HG02759 (cell line): ENCODE measurements around the gene PRSS3.
"Not testable (repeated sequence)": the region's sequence is repeated elsewhere in the genome, so short reads cannot be mapped to it uniquely, and the experiment has no call there.

Experiments used
- ATAC-seq: cut with Tn5 transposase; IDR thresholded peaks from one replicate; pipeline ENCODE4 v1.9.1; 2021; ENCODE audit warnings: mild to moderate bottlenecking, moderate library complexity; ENCODE audit not compliant: unreplicated experiment

PRSS3 gene

DNA sequence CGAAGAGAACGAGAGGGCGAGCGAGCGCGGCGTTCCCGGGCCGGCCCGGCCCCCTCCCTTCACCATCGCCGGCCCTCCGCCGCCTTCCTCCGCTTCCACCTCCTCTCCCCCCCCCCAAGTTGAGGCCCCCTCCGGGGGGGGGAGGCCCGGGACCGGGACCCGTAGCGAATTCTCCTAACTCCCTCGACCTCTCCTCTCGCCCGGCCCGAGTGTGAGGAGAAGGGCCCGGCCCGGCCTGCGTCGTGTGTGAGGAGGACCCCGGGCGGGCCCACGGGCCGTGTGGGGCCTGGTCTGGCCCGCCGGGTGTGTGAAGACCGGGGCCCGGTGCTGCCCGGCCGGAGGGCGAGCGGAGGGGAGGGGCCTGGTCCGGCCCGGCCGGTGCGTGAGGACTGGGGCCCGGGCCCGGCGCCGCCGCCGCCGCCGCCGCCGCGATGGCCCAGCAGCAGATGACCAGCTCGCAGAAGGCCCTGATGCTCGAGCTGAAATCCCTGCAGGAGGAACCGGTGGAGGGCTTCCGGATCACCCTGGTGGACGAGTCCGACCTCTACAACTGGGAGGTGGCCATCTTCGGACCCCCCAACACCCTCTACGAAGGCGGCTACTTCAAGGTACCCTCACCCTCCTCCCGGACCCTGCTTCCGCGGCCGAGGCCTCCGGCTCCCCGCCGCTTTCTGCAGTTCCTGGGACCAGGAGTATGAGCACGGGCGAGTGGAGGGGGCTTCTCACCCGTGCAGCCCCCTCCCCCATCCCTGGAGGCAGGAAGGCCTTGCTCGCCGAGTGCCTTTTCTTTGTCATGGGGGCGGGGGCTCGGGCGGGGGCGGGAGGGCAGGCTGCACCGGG is 22.2 kb downstream of the PRSS3 start:
- peak; percentile 28 for ATAC-seq

DNA sequence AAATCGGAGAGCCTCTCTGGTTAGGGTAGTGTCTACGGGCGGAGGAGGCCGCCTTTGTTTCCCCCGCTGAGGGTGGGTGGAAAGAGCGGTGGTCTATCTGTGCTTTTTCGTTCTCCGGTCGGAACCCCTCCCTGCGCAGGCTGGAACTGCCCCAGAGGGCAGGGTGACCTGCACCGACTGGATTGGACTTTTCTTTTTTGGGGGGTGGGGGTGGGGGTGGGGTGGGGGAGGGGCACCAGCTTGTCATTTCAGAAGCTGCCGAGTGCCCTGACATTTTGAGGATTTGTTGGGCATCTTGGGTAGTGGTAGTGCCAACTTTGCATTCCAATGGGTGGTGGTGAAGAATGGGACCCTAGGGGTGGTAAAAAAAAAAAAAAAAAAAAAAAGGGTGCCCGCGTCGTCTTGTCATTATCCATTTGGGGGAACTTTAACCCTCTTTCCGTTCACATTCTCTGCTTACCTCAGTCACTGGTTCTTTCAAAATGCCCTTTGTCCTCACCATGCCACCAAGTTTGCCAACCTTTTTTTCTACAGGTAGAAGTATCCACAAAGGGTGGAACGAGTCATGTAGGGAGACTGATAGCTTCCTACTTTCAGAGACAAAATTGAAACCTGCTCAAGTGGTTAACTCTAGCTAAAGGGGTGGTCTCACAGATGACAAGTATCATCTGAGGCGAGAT is 22.9 kb downstream of the PRSS3 start:
- ATAC-seq, result no peak

DNA sequence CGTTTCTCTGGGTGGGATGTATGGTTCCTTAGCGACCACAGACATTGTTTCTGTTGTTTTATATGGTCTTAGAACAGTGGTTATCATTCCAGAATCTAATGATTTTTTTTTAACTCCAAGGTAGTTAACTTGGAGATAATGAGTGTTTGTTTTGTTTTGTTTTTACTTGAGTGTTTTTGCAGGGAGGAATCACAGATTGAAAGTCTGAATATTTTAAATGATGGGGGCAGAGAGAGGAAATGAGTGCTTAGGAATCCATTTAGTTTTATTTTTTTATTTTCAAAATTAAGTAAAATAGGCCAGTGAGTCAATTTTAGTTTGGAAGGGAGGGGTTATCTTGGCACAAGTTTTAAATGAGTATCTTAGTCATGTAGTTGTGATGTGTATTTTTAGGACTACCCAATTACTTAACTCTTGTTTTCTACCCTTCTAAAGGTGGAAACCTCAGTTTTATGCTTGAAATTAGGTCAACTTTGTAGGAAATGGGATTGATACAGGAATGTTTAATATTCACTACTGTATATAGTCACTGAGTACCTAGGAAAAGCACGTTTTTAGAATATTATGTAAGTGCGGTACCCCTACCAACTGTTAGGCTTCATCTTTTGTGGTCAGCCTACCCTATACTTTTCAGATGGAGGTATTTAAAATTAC is 23.6 kb downstream of the PRSS3 start:
- ATAC-seq, result no peak

DNA sequence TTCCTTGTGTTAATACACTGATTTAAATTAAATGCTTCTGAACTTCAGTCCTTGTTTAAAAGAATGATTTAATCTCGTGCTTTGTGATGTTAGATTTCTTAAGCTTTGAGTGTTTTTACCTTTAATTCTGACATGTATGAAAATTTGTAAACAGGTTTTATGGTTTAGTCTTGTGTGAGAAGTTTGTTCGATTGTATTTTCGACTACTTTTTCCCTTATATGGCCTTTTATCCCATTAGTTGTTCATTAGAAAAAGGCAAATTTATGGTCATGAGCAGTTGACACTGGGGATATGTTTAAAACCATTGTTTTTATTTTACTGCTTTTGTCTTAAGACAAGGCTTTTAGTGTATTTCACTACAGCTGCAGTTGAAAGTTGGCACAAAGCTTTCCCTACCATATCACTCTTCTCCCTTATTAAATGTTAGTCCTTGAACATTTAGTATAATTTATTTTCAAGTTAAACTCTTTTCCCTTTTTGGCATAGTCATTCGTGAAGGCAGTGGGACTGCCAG is 24.9 kb downstream of the PRSS3 start:
- ATAC-seq, result no peak

DNA sequence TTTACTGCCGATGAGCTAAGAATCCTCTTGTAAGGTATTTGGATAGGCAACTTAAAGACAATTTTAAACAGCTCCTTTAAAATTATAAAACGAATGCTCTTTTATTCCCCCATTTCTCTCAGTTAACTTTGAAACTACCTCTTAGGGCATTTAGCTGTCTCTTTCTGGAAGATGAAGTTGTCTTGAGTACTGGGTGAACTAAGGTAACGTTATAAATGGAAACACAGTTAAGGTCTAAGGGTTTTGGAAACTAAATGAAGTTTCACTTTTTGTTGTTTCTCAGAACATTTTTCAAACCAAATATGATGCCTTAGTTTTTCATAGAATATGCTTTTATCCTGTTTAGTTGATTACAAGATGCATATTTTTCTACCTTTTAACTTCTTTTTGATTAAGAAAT is 28.4 kb downstream of the PRSS3 start:
- ATAC-seq, result no peak

DNA sequence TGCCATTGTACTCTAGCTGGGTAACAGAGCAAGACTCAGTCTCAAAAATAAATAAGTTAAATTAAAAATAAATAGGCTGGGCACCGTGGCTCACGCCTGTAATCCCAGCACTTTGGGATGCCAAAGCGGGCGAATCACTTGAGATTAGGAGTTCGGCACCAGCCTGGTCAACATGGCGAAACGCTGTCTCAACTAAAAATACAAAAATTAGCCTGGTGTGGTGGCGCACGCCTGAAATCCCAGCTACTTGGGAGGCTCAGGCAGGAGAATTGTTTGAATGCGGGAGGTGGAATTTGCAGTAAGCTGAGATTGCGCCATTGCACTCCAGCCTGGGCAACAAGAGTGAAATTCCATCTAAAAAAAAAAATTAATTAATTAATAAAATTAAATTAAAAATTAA is 31.9 kb downstream of the PRSS3 start:
- not testable (repeated sequence) for ATAC-seq

DNA sequence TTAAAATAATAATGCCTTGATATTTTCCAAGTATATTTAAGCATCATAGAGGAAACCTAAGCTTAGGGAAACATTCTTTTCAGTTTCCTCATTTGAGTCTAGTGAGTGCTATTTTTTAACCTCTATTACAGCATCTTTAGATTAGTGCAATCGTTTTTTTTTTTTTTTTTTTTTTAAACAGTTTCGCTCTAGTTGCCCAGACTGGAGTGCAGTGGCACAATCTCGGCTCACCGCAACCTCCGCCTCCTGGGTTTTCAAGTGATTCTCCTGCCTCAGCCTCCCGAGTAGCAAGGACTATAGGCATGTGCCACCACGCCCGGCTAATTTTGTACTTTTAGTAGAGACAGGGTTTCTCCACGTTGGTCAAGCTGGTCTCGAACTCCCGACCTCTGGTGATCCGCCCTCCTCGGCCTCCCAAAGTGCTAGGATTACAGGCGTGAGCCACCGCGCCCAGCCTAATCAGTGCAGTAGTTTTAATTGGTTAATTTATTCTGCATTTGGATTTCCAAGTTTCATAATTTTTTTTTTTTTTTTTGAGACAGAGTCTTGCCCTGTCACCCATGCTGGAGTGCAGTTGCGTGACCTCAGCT is 34.4 kb downstream of the PRSS3 start:
- ATAC-seq, result not testable (repeated sequence)

DNA sequence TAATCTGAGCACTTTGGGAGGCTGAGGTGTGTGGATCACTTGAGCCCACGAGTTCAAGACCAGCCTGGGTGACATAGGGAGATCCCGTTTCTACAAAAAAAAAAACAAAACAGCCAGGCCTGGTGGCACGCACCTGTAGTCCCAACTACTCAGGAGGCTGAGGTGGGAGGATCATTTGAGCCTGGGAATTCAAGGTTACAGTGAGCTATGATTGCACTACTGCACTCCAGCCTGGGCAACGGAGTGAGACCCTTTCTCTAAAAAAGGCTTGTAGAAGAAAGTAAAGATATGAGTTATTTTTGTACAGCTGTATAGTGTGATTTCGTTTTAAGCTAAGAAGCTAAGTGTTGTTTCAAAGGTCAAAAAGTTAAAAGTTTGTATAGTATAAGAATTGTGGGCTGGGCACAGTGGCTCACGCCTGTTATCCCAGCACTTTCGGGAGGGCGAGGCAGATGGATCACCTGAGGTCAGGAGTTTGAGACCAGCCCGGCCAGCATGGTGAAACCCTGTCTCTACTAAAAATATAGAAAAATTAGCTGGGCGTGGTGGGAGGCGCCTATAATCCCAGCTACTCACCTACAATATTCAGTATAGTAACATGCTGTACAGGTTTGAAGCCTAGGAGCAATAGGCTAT is 40.4 kb downstream of the PRSS3 start:
- ATAC-seq, result no peak

DNA sequence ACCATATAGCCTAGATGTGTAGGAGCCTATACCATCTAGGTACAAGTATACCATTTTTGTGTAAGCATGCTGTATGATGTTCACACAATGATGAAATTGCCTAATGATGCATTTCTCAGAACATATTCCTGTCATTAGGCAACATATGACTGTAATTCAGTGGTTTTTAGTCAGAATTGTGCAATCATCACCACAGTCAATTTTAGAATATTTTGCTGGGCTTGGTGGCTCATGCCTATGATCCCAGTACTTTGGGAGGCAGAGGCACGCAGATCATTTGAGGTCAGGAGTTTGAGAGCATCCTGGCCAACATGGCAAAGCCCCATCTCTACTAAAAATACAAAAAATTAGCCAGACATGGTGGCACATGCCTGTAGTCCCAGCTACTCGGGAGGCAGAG is 40.9 kb downstream of the PRSS3 start:
- not testable (repeated sequence) for ATAC-seq

DNA sequence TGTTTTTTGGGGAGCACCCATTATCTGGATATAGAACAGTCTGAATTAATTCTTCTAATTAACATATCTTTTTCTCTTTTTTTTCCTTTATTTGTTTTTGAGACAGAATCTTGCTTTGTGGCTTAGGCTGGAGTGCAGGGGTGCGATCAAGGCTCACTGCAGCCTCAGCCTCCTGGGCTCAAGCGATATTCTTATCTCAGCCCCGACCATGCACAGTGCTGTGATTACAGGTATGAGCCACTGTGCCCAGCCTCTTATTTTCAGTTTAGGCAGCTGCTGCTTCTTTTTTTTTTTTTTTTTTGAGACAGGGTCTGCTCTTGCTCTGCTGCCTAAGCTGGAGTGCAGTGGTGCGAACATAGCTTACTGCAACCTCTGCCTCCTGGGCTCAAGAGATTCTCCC is 41.8 kb downstream of the PRSS3 start:
- no peak for ATAC-seq

DNA sequence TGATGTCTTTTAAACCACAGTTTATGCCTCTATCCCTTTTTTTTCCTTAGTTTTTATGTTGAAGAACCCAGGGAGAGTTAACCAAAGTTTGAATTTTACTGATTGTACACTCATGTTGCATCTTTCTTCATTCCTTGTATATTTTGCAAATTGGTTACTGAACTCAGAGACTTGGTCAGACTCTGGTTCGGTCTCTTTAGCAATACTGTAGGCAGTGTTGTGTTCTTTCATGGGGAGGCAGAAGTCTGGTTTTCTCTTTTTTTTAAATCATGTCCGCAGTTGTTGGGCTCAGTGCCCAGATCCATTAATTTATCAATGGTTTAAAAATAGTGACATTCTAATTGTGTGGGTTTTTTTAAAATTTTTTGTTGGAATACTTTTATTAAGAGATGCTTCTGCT is 45.0 kb downstream of the PRSS3 start:
- no peak for ATAC-seq

DNA sequence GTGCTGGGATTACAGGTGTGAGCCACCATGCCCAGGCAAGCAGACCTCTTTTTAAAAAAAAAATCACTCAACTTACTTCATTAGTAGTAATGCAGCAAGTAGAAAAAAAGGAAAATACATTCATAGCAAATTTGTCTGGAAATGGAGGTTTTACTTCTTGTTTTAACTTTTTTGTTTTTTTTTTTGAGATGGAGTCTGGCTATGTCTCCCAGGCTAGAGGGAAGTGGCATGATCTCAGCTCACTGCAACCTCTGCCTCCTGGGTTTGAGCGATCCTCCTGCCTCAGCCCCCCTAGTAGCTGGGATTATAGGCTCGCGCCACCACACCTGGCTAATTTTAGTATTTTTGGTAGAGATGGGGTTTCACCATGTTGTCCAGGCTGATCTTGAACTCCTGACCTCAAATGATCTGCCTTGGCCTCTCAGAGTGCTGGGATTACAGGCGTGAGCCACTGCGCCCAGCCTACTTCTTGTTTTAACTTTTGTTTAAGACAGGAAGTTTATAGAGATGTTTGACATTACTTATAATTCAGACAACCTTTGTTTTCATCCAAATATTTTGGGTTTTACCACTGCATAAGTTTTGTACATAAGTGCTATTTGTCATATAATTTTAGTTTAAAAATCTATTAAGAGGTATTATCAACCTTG is 48.1 kb downstream of the PRSS3 start:
- no peak for ATAC-seq

DNA sequence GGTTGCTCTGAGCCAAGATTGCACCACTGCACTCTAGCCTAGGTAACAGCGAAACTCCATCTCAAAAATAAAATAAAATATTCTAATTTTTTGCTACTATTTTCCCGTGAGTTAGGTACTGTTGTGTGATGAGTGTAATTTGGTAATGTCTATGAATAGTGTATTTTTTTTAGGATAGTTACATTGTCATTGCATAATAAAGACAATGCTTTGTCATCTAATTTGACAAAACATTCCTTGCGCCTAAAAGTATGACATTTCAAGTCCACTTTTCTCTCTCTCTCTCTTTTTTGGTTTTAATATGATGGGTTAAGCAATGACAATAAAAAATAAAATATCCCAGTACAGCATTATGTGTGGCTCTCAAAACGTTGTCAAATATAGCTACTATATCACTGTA is 50.9 kb downstream of the PRSS3 start:
- no peak for ATAC-seq

DNA sequence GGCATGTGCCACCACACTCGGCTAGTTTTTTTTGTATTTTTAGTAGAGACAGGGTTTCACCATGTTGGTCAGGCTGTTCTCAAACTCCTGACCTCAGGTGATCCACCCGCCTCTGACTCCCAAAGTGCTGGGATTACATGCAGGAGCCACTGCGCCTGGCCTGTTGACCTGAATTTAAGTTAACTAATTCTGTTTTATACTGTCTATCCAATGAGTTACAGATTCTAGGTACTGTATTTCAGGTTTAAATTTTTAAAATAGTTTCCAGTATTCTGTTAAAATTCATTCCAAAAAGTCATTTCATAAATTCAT is 52.5 kb downstream of the PRSS3 start:
- ATAC-seq, result not testable (repeated sequence)
